Astrocyte (in vitro differentiated cells and primary cell): ENCODE measurements around the gene LMNB1. TPM values are rescaled to one million over a fixed set of nuclear protein-coding genes. Genes with fewer than 3 reads are reported as not detected.

Experiments used
- DNase-seq: peaks from one replicate; pipeline ENCODE4 v3.0.0-alpha.2; 2010; ENCODE audit warnings: low read depth
- FAIRE-seq: peaks from 2 replicates; lab custom pipeline; 2011; peaks lifted over from hg19 to GRCh38; lab: Jason Lieb, UNC
- H2AFZ ChIP-seq: 2 replicates; pipeline ENCODE4 v1.6.0; 2012; ENCODE audit warnings: low read depth, low read length, inconsistent platforms
- H3K27ac ChIP-seq: 2 replicates; pipeline ENCODE4 v1.5.1; 2011; ENCODE audit warnings: low read depth, low read length, inconsistent platforms
- H3K27me3 ChIP-seq: 2 replicates; pipeline ENCODE4 v1.6.0; 2011; ENCODE audit warnings: low read length, inconsistent platforms; ENCODE audit not compliant: insufficient read depth
- H3K36me3 ChIP-seq: 2 replicates; pipeline ENCODE4 v1.5.1; 2011; ENCODE audit warnings: low read length, inconsistent platforms; ENCODE audit not compliant: insufficient read depth
- H3K4me1 ChIP-seq: 2 replicates; pipeline ENCODE4 v1.5.1; 2011; ENCODE audit warnings: low read length, inconsistent platforms; ENCODE audit not compliant: insufficient read depth
- H3K4me2 ChIP-seq: 2 replicates; pipeline ENCODE4 v1.6.0; 2012; ENCODE audit warnings: low read length, inconsistent platforms
- H3K4me3 ChIP-seq: 2 replicates; pipeline ENCODE4 v1.5.1; 2011; ENCODE audit warnings: low read depth, mild to moderate bottlenecking, low read length, inconsistent platforms; ENCODE audit not compliant: insufficient read depth
- H3K79me2 ChIP-seq: 2 replicates; pipeline ENCODE4 v1.6.0; 2012; ENCODE audit warnings: mild to moderate bottlenecking, low read length, inconsistent platforms; ENCODE audit not compliant: insufficient read depth
- H3K9ac ChIP-seq: 2 replicates; pipeline ENCODE4 v1.6.0; 2012; ENCODE audit warnings: mild to moderate bottlenecking, low read length, inconsistent platforms
- H3K9me3 ChIP-seq: 2 replicates; pipeline ENCODE4 v1.5.1; 2012; ENCODE audit warnings: low read depth, mild to moderate bottlenecking, low read length, inconsistent platforms; ENCODE audit not compliant: insufficient read depth
- H4K20me1 ChIP-seq: 2 replicates; pipeline ENCODE4 v1.6.0; 2012; ENCODE audit warnings: low read length, inconsistent platforms; ENCODE audit not compliant: insufficient read depth
- H3K27ac Mint-ChIP-seq: one replicate; pipeline ENCODE4 v1.8.0; 2021; ENCODE audit warnings: mild to moderate bottlenecking, mixed read lengths; ENCODE audit not compliant: unreplicated experiment
- H3K27me3 Mint-ChIP-seq: one replicate; pipeline ENCODE4 v1.8.0; 2021; ENCODE audit warnings: low read depth, mixed read lengths; ENCODE audit not compliant: unreplicated experiment
- H3K36me3 Mint-ChIP-seq: one replicate; pipeline ENCODE4 v1.8.0; 2021; ENCODE audit warnings: low read depth, mixed read lengths; ENCODE audit not compliant: unreplicated experiment
- H3K4me1 Mint-ChIP-seq: one replicate; pipeline ENCODE4 v1.8.0; 2021; ENCODE audit warnings: low read depth, mixed read lengths; ENCODE audit not compliant: unreplicated experiment
- H3K4me3 Mint-ChIP-seq: one replicate; pipeline ENCODE4 v1.8.0; 2021; ENCODE audit warnings: mild to moderate bottlenecking, moderate library complexity, mixed read lengths; ENCODE audit not compliant: unreplicated experiment
- H3K9me3 Mint-ChIP-seq: one replicate; pipeline ENCODE4 v1.8.0; 2021; ENCODE audit warnings: mild to moderate bottlenecking, mixed read lengths; ENCODE audit not compliant: unreplicated experiment
- EZH2 ChIP-seq: IDR thresholded peaks from 2 replicates; pipeline ENCODE4 v1.6.1; 2012; ENCODE audit warnings: mild to moderate bottlenecking, low read length, inconsistent platforms; ENCODE audit not compliant: insufficient read depth
- total RNA-seq: library from RNA; stranded (reverse); gene quantifications from 2 replicates; pipeline ENCODE4 v1.2.1, GENCODE V29; 2021
- TF ChIP-seq, protein P1 (sequence below): IDR thresholded peaks from 2 replicates; pipeline ENCODE4 v1.5.1; 2011; ENCODE audit warnings: low read depth, mild to moderate bottlenecking, inconsistent platforms, low read length, moderate library complexity; ENCODE audit not compliant: insufficient read depth

The LMNB1 gene
- total RNA-seq, 1 donor from 2014 or later: 12.7 TPM

DNA sequence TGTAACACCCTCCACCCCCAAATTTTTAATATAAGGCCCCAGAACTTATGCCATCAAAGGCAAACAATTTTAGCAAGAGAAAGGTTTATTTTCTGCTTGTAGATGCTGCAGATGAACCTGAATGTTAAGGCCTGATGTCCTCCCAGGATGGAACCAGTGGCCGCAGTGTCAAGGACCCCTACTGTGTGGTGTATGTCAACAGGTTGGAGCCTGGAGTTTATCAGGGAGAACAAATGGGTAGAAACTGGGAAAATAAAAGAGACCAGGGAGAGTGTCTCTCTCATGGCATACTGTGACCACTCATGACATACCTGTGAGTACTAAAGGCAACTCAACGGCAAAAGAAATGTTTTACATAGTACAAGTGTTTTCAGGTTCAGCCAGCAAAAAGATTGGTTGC, 34.5 kb upstream of the LMNB1 start:
- Histone ChIP-seq H3K4me2 (no peak overlapping the region), H2AFZ (no peak overlapping the region), H3K36me3 (no peaks in the 10 kb centered on the region), H3K9me3 (no peaks in the 10 kb centered on the region), H3K4me1 (no peaks in the 10 kb centered on the region), H3K79me2 (no peaks in the 10 kb centered on the region), H4K20me1 (no peaks in the 10 kb centered on the region), H3K27ac (no peak overlapping the region), H3K9ac (no peak overlapping the region), H3K27me3 (no peaks in the 10 kb centered on the region), H3K4me3 (no peak overlapping the region)
- H3K4me1 Mint-ChIP-seq: peaks cover 10% of the 10 kb centered on the region
- no peak overlapping the region for H3K27ac Mint-ChIP-seq
- TF ChIP-seq, protein P1, sequence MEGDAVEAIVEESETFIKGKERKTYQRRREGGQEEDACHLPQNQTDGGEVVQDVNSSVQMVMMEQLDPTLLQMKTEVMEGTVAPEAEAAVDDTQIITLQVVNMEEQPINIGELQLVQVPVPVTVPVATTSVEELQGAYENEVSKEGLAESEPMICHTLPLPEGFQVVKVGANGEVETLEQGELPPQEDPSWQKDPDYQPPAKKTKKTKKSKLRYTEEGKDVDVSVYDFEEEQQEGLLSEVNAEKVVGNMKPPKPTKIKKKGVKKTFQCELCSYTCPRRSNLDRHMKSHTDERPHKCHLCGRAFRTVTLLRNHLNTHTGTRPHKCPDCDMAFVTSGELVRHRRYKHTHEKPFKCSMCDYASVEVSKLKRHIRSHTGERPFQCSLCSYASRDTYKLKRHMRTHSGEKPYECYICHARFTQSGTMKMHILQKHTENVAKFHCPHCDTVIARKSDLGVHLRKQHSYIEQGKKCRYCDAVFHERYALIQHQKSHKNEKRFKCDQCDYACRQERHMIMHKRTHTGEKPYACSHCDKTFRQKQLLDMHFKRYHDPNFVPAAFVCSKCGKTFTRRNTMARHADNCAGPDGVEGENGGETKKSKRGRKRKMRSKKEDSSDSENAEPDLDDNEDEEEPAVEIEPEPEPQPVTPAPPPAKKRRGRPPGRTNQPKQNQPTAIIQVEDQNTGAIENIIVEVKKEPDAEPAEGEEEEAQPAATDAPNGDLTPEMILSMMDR: no peak
- no peaks in the 10 kb centered on the region for H3K9me3 Mint-ChIP-seq
- FAIRE-seq (no peak), DNase-seq (no peak)
- no peaks in the 10 kb centered on the region for H3K27me3 Mint-ChIP-seq
- H3K36me3 Mint-ChIP-seq: no peaks in the 10 kb centered on the region
- H3K4me3 Mint-ChIP-seq: no peak overlapping the region

DNA sequence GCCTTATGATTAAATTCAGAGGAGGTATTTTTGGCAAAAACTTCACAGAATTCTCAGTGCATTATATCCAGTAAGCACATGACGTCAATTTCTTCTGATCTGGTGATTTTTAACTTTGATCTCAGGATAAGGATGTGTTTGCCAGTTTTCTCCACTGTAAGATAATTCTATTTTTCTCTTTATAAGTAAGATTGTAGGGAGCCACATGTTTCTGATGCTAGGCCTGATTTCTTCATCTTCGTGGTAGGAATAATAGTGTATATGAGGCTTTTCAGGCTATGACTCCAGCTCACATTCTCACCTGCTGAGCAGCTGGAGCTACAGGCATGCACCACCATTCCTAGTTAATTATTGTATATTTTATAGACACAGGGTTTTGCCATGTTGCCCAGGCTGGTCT, 32.1 kb upstream of the LMNB1 start:
- FAIRE-seq: no peak
- no peaks in the 10 kb centered on the region for H4K20me1 ChIP-seq
- H2AFZ ChIP-seq: no peak overlapping the region
- H3K27ac Mint-ChIP-seq: no peak overlapping the region
- H3K9me3 Mint-ChIP-seq: no peaks in the 10 kb centered on the region
- H3K9ac ChIP-seq: no peak overlapping the region
- no peaks in the 10 kb centered on the region for H3K9me3 ChIP-seq
- no peak for DNase-seq
- H3K27me3 Mint-ChIP-seq: no peaks in the 10 kb centered on the region
- no peaks in the 10 kb centered on the region for H3K36me3 ChIP-seq
- TF ChIP-seq, protein P1: no peak
- TF ChIP-seq EZH2: no peak
- no peak overlapping the region for H3K4me3 ChIP-seq
- no peaks in the 10 kb centered on the region for H3K36me3 Mint-ChIP-seq
- peaks cover 7% of the 10 kb centered on the region for H3K4me1 ChIP-seq
- H3K4me3 Mint-ChIP-seq: no peak overlapping the region
- H3K27me3 ChIP-seq: no peaks in the 10 kb centered on the region
- H3K27ac ChIP-seq: no peak overlapping the region
- no peaks in the 10 kb centered on the region for H3K79me2 ChIP-seq
- H3K4me2 ChIP-seq: no peak overlapping the region
- peaks cover 17% of the 10 kb centered on the region for H3K4me1 Mint-ChIP-seq

DNA sequence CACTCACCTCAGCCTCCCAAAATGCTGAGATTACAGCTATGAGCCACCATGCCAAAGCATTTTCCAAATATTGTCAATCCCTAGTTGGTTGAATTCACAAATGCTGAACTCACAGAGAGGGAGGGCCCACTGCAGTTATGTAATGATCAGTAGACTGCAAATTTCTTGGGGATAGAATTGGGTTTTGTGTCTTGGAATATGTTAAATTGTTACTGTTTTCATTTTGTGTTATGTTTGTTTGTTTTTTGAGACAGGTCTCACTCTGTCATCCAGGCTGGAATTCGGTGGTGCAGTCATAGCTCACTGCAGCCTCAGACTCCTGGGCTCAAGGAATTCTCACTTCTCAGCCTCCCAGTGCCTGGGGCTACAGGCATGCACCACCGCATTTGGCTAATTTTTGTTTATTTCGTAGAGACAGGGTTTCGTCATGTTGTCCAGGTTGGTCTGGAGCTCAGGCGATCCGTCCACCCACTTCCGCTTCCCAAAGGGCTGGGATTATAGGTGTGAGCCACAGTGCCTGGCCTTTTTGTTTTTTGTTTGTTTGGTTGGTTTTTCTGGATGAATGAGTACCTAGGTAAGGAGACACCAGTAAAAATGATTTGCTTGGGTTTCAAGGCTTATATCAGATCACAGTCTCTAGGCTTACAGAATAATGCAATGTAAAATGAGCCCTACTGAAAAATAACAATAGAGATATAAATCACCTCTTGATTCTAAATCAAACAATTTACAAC, 31.5 kb upstream of the LMNB1 start:
- H3K27me3 Mint-ChIP-seq: peaks cover under 1% of the 10 kb centered on the region
- no peak overlapping the region for H3K27ac Mint-ChIP-seq

More for the DNA sequence above, 31.5 kb upstream of the LMNB1 start:
- Histone ChIP-seq H4K20me1 (no peaks in the 10 kb centered on the region), H2AFZ (no peak overlapping the region), H3K4me2 (no peak overlapping the region), H3K9ac (no peak overlapping the region), H3K27ac (no peak overlapping the region), H3K27me3 (no peaks in the 10 kb centered on the region), H3K9me3 (no peaks in the 10 kb centered on the region), H3K4me1 (peaks cover 7% of the 10 kb centered on the region), H3K36me3 (no peaks in the 10 kb centered on the region), H3K79me2 (no peaks in the 10 kb centered on the region), H3K4me3 (no peak overlapping the region)
- DNase-seq (no peak), FAIRE-seq (no peak)
- no peaks in the 10 kb centered on the region for H3K36me3 Mint-ChIP-seq
- TF ChIP-seq, protein P1: no peak
- TF ChIP-seq EZH2: no peak
- H3K4me3 Mint-ChIP-seq: no peak overlapping the region
- no peaks in the 10 kb centered on the region for H3K9me3 Mint-ChIP-seq
- H3K4me1 Mint-ChIP-seq: peaks cover 17% of the 10 kb centered on the region
